GM21360 (cell line): ENCODE results near the gene ARID4A.
"Not testable (repeated sequence)": the region's sequence is repeated elsewhere in the genome, so short reads cannot be mapped to it uniquely, and the experiment has no call there.

Experiments used
- ATAC-seq: cut with Tn5 transposase; IDR thresholded peaks from one replicate; pipeline ENCODE4 v1.9.1; 2021; ENCODE audit warnings: mild to moderate bottlenecking, moderate library complexity; ENCODE audit not compliant: unreplicated experiment

The ARID4A gene

DNA sequence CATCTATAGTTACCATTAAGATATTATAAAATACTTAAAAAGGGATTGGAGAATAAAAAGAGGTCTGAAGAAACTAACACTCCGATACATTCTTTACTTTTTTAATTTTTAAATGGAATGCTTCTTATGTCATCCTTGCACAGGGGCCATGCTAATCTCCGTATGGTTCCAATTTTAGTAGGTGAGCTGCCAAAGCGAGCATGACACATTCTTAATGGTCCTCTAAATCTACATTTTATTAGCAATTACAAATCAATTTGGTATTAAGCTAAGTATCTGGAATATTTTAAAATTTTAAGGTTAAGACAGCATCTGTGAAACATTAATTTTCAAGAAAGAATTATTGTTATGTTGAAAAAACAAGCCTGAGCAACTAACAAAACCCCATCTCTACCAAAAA, 6.2 kb upstream of the ARID4A start:
- no peak for ATAC-seq

DNA sequence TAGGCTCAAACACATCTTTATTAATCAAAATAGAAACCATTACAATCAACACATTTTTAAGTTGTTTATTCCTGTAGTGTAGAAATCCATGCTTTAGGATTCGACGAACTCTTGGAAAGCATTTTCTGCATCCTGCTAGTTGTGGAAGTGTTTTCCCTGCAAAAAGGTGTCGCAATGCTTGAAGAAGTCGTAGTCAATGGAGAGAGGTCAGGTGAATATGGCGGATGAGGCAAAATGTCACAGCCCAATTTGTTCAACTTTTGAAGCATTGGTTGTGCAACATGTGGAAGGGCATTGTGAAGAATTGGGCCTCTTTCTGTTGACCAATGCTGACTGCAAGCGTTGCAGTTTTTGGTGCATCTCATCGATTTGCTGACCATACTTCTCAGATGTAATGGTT, 4.2 kb upstream of the ARID4A start:
- no peak for ATAC-seq

DNA sequence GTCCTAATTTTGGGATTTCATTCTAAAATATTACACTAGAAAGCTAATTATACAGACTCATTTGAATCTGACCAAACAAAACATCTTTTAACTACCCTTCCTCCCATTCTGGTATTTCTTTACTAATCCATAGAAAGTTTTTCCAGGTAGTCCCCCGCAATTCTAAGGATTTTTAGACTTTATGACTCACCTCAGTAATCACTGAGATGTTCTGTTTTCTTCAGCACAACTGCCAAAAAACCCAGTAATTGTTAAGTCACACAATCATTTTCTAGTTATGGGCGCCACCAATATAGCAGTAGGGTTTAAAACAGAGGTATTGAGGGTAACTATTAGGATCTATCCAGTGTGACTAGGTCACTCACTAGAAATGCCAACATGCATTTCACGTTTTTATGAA, 1.6 kb upstream of the ARID4A start:
- ATAC-seq = no peak

DNA sequence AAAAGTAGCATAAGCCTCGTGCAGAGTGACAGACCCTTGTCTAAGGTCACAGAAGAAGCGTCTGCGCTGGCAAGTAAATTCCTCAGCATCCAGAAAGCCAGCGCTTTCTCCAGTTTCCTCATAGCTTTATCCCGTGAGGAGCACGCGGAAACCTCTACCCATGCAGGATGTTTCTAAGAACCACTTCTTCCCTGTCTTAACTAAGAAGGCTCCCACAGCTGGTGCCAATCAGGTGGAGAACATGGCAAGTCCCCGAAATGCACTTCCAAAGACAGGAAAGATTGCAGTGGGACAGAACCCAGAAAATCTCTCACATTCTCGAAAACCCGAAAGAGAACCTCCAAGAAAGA, 968 bp upstream of the ARID4A start:
- peak; percentile 2 for ATAC-seq

DNA sequence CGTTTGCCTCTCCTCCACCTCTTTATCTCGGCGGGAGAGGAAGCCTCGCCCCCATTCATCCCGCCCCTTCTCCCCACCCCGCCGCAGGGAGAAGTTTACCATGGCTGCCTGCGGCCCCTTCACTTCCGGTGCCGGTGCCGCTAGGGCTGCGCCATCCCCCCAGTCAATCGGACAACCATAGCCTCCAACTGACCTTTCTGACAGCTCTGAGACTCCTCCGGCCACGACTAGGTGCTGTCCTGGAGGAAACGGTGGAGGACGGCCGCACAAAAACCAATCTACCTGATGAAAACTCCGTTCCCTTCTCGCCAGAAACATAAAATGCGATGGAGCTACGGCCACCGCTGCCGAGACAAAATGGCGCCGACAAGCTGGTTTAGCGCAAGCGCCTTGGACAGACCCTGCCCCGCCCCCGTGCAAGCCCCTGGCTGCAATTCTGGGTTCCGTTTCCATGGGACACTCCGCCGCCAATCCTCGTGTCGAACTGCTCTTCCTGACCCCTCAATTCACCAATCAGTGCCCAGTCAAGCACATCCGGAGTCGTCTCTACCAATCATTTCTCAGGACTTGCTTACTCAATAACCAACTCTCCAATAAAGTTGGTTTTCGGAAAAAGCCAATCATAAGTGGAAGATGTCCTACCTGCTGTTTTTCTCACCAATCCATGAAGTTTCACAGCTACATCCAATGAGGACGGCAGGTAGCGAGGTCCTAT, 436 bp upstream of the ARID4A start:
- peak; percentile 74 for ATAC-seq

DNA sequence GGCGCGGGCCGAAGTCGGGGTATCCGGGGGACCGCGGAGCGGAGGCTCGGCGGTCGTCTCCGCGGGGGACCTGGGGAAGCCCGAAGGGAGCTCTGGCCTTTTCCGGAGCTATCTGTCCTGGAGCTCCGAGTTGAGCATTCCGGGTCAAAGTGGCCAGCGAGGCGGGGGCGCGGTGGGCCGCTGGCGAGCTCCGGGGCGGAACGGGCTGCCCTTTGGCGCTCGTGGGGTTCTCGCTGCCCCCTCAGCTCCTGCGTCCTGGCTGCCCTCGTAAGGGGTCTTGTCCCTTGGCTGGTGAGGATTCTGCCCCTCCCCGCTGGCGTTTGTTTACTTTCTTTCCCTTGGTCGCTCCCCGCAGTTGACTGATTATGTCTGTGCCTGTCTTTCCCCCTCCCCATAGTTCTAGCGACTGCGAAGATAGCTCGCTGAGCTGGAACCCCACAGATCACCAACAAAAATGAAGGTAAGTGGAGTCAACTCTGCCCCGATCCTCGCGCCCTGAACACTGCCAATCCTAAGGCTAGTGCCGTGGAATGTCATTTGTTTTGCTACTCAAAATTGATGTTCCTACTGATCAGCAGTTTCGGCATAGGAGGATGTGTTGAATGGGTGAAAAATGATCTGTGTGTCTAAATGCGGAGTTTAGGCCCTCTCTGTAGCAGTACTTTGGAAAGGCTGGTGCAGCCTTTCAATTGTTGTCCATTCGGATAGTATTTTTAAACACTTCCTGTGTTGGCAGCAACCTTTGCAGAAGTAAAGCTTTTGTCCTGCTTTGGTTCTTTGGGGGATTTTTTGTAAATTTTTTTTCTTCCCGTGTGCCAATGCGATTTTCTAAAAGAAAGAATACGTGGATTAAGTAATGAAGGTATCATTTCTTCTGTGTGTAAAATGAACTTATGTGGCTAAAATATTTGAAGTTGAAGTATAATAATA, 1.3 kb downstream of the ARID4A start:
- no peak for ATAC-seq

DNA sequence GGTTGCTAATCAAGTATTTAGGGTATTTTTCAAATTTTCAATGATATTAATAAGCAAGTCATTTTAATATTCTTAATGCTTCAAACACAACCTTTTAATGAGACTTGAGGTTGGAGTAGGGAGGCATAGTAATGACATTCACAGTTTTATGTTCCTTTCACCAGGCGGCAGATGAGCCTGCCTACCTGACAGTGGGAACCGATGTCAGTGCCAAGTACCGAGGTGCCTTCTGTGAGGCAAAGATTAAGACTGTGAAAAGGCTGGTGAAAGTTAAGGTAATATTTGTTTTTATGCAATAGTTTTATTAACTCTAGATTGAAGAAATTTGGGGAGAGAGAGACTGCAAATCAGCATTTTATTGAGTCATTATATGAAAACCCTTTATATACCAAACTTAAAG, 3.1 kb downstream of the ARID4A start:
- ATAC-seq = no peak

DNA sequence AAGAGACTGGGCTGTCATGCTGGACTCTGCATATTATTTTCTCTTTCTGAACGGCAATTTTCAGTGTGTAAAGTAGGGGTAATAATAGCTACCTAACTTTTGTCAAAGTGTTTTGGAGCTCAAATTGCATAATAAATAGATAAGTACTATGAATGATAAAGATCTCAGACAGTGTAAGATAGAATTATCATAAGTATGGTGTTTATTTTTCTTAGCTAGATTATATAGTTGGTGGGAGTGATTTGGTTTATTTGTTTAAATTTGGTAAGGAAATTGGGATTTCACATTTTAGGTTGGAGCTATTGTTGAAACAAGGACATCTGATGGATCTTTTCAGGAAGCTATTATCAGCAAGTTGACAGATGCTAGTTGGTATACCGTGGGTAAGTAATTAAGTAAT, 7.4 kb downstream of the ARID4A start:
- ATAC-seq = no peak

DNA sequence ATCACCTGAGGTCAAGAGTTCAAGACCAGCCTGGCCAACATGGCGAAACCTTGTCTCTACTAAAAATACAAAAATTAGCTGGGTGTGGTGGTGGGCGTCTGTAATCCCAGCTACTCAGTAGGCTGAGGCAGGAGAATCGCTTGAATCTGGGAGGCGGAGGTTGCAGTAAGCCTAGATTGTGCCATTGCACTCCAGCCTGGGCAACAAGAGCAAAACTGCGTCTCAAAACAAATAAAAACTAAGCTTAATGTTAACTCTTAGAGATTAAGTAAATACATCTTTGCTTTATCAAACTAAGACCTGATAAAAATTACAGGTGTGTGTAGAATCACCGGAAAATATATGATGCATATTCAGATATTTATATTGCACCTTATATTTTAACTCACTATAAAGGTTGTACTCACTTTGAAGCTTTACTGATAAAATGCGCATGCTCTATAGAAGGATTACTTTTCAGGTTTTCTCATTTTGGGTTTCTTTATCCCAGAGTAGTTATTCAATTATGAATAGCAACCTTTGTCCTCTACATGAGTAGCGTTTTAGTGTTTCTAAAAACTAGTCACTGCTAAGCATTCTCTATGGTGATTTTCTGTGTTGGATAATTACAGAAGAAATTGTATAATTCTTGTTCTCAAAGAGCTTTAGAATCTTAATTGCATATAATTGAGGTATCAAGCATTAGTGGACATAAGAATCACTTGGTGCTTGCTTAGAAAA, 9.4 kb downstream of the ARID4A start:
- ATAC-seq = no peak

DNA sequence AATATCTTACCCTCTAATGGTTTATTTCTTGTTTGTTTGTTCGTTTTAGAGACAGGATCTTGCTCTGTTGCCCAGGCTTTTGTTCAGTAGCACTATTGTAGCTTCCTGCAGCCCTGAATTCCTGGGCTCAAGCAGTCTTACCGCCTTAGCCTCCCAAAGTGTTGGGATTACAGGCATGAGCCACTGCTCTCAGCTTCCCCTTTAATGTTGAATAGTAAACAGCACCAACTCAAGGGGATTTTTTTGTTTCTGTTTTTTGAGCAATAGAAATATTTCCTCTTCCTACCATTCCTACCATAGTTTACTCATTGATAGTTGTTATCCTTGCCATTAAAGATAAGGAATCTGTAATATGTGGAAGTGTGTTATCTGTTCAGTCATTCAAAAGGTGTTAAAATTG, 10.7 kb downstream of the ARID4A start:
- ATAC-seq = no peak

DNA sequence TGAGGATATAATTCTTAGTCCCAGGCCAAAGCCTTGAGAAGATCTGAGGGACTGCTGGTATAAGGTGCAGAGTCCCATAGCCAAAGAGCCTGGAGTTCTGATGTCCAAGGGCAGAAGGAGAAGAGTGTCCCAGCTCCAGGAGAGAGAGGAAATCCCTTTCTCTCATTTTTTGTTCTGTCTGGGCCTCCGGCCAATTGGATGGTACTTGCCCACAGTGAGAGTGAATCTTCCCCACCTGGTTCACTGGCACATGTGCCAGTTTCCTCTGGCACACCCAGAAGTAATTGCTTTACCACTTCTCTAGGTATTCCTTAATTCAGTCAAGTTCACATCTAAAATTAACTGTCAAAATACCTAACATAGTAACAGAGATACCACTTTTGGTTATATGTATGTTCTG, 15.3 kb downstream of the ARID4A start:
- no peak for ATAC-seq

DNA sequence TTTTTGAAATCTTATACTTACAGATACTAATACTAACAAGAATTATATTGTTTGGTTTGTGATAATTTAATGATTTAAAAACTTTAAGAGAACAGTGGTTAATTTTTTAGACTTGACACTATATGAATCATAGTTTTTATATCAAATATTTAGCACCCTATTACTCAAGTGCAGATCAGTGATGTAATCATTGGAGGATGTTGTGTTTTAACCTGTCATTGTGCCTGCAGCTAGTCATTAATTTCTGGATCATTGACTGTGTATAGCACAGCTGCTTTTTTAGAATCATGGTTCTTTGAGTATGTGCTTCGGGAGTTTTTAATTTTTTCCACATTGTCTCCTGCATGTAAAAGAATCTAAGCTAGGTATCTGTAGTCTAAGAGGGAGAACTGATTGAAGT, 17.3 kb downstream of the ARID4A start:
- no peak for ATAC-seq

DNA sequence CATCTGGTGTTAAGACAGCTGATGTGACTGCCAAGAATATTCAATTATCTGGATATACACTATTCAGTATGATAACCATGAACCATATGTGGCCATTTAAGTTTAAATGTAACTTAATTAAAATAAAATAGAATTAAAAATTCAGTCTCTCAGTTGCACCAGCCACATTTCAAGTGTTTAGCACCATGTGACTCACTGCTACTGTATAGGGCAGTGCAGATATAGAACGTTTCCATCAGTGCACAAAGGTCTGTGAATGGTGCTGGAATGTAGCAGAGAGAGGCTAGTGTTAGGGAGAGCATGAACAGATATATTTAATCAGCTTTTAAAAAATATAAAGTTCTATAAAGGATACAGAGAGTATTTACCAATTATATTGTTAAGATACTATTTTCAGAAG, 28.7 kb downstream of the ARID4A start:
- no peak for ATAC-seq

DNA sequence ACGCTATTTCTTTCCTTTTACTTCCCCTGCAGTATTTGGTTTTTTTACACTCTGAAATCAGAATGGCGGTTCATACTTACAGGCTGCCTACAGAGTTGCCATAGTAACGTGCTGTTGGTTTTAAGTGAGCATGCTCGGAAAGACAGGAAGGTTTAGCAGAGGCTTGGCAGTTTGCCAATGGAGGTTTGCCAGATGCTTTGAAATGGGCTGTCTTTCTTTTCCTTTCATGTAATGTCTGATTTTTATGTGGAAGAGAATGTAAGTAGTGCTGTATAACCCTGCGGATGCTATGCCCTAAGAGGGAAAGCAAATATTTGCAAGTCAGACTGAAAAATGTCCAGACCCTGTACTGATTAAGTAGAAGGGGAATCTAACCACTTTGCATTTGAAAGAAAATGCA, 32.8 kb downstream of the ARID4A start:
- peak; percentile 77 for ATAC-seq

DNA sequence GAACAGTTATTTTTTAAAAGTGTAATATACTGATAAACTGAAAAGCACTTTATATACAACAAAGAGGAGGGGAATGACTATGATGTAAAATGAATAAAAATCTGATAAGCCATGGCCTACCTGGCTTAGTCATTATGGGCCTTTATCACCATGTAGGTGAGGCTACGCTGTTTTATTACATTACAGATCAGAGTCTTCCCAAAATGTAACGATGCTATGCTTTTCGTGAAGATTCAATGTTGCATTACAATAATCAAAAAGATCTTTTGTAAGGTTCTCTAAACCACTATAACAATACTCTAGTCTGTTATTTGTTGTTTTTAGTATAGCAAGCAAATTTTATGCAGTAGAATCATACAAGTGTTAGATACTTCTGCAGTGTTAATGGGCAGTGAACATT, 34.2 kb downstream of the ARID4A start:
- ATAC-seq = no peak

DNA sequence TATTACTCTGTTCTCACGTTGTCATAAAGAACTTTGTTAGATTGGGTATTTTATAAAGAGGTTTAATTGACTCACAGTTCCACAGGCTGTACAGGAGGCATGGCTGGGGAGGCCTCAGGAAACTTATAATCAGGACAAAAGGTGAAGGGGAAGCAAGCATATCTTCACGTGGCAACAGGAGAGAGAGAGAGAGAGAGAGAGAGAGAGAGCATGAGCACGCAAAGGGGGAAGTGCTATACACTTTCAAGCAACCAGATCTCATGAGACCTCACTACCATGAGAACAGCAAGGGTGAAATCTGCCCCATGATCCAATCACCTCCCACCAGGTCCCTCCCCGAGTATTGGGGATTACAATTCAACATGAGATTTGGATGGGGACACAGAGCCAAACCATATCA, 41.3 kb downstream of the ARID4A start:
- not testable (repeated sequence) for ATAC-seq

DNA sequence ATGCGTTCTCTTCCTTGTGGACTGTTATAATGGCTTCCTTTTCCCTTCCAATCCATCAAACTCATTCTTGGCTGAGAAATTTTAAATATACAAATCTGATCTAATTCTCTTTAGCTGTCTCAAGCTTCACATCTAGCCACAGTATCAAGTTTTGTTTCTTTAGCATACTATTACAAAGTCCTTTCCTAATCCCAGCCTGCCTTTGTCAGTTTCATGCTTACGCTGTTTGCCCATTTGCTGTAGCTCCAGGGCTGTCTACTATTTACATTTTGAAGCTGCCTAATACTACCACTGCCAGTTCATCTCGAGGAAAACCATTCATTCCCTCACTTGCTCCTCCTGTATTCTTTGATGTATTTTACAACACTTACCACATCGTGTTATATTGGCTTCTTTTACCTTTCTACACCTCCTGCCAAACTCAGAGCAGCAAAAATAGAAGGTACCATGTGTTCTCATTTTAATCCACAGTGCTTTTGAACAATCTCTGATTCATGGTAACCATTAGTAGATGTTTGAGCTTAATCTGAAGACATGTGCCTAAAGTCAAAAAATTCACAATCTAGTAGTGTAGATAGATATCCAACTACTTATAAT, 42.9 kb downstream of the ARID4A start:
- ATAC-seq = no peak

DNA sequence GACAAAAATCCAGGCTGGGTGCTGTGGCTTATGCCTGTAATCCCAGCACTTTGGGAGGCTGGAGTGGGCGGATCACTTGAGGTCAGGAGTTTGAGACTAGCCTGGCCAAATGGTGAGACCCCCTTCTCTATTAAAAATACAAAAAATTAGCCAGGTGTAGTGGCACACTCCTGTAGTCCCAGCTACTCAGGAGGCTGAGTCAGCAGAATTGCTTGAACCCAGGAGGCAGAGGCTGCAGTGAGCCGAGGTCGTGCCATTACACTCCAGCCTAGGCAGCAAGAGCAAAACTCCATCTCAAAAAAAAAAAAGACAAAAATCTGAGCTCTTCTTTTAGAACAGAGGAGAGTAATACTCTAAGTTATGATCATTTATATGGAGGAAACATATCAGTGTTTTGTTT, 45.2 kb downstream of the ARID4A start:
- ATAC-seq = not testable (repeated sequence)

DNA sequence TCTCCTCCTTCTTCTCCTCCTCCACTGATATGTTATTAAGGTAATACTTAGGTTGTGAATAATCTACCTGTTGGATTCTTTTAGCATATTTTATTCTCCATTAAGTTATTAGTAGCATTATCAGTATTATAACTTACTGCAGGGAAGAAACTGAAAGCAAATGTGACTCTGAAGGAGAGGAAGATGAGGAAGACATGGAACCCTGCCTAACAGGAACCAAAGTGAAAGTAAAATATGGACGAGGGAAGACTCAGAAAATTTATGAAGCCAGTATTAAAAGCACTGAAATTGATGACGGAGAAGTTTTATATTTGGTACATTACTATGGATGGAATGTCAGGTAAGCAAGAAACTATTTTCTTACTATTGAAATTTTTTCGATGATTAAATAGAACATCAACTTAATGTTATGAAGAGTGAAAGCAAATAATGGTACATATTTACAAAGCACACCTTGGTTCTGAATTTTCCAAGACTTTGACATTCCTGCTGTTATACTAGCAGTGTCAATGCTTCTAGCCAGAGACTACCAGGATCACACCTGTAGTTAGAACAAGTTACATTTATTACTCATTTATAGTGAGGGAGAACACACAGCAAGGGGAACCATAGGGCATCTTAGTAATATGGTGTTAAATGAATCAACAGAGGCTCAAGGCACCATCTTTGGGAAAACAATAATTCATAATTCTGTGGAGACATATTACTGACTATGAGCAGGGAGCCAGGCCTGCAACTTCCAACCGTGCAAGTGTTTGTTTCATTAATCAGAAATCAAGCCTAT, 55.4 kb downstream of the ARID4A start:
- no peak for ATAC-seq

DNA sequence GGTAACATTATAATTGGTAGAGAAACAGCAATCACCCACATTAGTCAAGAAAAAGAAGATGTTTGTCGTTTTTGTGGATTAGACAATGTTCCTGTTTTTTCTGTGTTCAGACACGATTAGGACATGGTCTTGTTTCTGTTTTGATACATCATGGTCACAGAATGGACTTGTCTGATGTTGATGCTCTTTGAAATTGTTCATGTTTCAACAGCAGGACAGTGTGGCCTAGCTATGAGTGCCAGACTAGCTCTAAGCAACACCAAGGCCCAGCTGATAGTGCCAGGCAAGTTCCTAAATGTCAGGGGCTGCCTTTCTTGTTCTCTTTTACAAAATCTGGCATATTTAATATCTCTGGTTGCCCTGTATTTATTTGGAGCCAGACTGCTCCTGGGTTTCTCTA, 56.5 kb downstream of the ARID4A start:
- no peak for ATAC-seq

DNA sequence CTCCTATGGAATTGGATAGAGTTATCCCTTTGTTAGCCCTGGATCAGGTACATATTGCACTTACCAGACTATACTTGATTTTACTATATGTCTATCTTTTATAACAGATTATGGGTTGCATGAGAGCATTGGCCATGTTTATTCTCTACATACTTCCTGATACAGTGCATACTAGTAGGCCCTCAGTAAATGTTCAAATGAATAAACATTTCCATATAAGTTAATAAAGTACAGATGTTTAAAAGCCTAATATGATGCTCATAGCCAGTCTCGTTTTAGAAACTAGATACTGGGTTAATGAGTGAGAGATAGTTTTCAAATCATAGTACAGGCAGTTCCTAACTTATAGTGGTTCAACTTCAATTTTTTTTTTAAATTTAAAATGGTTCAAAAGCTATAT, 57.9 kb downstream of the ARID4A start:
- ATAC-seq = no peak
